GM13976 (cell line): ENCODE data around the gene GRIN2A.

Experiments used
- DNase-seq: peaks from one replicate; pipeline ENCODE4 v3.0.0; 2012; ENCODE audit warnings: low spot score
- in situ Hi-C: fragments of 300-500 bp; cut with MboI; formaldehyde crosslinking; loops from one replicate; pipeline ENCODE4 v1.12.0; 2022; ENCODE audit warnings: low sequenced_read_pairs, mixed read lengths, inconsistent platforms; ENCODE audit not compliant: unreplicated experiment
- TF ChIP-seq, protein P1 (sequence below): IDR thresholded peaks from 2 replicates; pipeline ENCODE4 v1.5.1; 2012; ENCODE audit warnings: borderline replicate concordance, mild to moderate bottlenecking; ENCODE audit not compliant: insufficient read depth; ENCODE audit errors: extremely low read depth, missing control alignments, control extremely low read depth

Gene GRIN2A

DNA sequence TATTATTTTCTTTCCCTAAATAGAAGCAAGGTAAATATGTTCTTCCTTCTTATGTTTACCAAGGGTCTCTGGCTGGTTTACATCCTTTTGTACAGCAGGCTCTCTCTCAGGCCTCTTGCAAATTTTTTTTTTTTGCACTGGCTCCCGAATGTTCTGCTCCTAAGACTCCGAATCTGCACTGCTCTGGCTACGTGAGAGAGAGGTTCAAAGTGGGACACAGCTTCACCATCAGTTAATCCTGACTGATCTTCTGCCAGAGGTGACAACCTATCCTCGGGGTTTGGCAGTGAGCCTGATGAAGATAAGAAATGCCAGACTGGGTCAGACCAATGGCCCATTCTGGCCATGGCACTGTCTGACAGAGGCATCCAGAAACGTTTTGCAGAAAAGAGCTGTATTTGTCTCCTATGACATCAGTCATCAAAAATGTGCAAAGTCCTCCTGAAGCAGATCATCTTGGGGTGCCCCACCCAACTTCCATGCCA, 136.9 kb downstream of the GRIN2A start:
- DNase-seq: no peak
- in situ Hi-C loops: no loop called here
- TF ChIP-seq, protein P1, sequence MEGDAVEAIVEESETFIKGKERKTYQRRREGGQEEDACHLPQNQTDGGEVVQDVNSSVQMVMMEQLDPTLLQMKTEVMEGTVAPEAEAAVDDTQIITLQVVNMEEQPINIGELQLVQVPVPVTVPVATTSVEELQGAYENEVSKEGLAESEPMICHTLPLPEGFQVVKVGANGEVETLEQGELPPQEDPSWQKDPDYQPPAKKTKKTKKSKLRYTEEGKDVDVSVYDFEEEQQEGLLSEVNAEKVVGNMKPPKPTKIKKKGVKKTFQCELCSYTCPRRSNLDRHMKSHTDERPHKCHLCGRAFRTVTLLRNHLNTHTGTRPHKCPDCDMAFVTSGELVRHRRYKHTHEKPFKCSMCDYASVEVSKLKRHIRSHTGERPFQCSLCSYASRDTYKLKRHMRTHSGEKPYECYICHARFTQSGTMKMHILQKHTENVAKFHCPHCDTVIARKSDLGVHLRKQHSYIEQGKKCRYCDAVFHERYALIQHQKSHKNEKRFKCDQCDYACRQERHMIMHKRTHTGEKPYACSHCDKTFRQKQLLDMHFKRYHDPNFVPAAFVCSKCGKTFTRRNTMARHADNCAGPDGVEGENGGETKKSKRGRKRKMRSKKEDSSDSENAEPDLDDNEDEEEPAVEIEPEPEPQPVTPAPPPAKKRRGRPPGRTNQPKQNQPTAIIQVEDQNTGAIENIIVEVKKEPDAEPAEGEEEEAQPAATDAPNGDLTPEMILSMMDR: no peak

DNA sequence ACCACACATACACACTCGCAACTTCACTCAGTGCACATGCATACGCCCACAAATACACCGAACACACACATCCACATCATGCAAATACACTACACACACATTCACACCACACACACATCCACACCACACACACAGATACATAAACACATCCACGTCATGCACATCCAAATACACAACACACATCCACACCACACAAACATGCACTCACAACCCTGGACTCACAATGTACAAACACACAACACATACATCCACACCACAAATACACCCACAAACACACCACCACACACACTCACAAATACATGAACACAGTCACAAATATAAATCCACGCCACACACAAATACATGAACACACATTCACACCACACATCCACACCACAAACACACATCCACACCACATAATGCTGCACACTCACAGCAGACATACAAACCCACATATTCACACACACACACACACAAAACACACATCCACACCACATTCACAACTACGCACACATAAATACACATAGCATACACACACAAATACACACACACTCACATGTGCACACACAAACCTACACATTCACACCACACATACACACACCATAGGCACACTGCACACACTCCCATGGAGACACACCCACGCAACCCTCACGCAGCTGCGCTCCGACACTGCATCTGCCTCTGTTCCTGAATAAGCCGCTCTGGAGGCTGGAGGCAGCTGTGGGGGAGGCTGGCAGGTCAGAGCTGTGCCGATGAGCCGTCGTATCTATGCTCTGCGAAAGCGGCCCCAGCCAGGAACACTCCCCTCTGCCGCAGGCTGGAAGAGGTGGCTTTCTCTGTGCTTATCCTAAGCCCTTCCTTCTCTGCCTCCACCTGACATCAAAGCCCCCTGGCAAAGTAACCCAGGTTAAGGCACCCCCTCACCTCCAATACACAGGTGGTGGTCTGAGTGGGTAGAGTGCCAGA, 141.8 kb downstream of the GRIN2A start:
- no peak for DNase-seq
- TF ChIP-seq, protein P1: no peak
- in situ Hi-C loops: no loop called here

DNA sequence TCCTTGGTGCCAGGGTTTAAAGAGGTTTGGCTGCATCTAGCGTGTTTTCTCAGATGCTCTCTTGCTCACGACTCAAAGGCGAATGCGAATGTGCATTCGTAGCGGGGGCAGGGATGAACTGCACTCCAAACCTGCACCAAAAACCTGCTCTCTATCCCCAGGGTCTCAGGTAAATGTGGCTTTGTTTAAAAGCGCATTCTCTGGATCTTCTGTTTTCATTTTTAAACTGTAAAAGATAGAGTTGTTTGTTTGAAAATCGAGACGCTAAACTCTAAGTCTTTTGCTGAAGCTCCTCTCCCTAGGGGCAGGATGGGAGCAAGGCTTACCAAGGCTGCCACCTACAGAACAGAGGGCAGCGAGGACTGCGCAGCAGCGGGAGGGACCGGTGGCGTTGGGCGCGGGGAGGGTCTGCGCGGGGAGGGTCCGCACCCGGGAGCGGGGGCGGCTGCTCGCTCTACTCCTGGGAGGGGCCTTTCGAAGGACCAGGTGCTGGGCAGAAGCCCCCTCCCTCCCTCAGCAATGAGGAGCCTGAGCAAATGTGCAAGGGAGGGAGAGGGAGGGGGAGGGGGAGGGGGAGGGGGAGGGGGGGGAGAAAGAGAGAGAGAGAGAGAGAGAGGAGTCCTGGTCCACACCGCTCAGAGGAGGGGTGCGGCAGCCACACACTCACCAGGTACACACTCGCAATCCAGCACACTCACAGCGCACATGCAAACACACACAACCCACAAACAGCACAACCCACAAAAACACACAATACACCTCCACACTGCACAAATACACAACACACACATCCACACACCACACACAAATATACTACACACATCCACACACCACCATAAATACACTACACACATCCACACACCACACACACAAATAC, 142.8 kb downstream of the GRIN2A start:
- peak; percentile 63 for DNase-seq
- in situ Hi-C loops: no loop called here

DNA sequence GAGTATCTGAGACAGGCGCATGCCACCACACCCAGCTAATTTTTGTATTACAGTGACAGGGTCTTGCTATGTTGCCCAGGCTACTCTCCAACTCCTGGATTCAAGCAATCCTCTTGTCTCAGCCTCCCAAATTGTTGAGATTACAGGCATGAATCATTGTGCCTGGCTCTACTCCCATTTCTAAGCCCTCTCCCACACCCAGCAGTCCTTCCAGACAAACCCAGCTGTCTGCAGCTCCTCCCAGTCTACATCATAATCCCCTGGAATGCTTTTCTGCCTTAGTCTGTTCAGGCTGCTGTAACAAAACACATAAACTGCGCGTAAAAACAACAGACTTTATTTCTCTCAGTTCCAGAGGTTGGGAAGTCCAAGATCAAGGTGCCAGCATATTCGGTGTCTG, 144.5 kb downstream of the GRIN2A start:
- no peak for DNase-seq
- in situ Hi-C loops: no loop called here
- TF ChIP-seq, protein P1: no peak

More for the DNA sequence above, 142.8 kb downstream of the GRIN2A start:
- TF ChIP-seq, protein P1: peak; percentile 48

DNA sequence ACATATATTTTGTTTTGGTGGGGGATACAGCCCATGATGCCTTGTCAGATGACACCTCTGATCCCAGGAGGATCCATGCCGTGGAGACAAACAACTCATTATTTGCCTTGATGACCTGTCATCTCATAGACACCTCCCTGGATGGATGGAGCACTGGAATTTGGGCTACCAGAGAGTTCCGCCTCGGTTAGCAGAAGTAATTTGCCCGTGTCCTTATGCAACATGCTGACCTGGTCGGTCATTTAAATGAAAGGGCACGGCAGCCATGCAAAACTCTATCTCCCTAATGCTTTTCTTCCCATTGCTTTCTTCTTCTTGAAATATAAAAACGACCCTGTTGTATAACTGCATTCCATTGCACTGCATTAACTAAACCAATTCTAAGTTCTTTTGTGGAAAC, 145.3 kb downstream of the GRIN2A start:
- TF ChIP-seq, protein P1: no peak
- DNase-seq: no peak
- in situ Hi-C loops: no loop called here

DNA sequence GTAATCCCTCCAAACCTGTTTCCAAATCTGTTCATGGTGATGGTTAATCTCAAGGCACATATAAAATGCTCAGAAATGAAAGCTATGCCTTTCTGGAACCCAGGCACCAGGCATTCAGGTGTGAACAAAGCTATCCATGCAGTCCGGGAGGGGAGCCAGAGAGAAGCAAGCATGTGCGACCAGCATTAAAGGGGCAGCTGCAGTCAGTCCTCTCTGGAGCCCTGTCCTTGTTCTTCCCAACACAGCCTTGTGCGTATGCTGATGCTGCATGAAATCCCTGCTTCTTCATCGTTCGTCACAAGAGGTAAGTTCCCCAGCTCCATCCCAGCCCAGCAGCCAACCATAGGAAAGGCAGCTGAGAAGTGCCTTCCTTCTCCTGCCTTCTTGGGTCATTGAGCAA, 148.7 kb downstream of the GRIN2A start:
- in situ Hi-C loops: no loop called here
- TF ChIP-seq, protein P1: no peak
- no peak for DNase-seq
